Stimulated activated CD8-positive, alpha-beta memory T cell treated with anti-CD3 and anti-CD28 coated beads, Interleukin-15, amount 100 ng/mL, for 1 hour (primary cell): ENCODE measurements around the gene MAPKAP1.

Experiments
- DNase-seq: peaks from one replicate; pipeline ENCODE4 v3.0.0-alpha.2; 2020; ENCODE audit warnings: low read depth

The MAPKAP1 gene

GRCh38 chr9:125457357-125457756 is 249.7 kb downstream of the MAPKAP1 start:
- DNase-seq: no peak

DNA sequence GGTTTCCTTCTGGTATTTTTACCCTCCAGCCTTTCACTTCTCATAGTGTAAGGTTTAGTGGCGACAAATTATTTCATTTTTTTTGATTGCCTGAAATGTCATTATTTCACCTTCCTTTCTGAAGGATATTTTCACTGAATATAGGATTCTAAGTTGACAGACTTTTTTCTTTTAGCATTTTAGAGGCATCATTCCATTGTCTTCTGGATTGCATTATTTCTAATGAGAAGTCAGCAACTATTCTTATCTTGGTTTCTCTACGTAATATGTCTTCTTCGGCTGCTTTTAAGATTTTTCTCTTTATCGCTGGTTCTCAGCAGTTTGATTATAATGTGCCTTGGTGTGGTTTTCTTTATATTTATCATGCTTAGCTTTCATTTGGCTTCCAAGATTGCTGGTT is 251.1 kb downstream of the MAPKAP1 start:
- no peak for DNase-seq

DNA sequence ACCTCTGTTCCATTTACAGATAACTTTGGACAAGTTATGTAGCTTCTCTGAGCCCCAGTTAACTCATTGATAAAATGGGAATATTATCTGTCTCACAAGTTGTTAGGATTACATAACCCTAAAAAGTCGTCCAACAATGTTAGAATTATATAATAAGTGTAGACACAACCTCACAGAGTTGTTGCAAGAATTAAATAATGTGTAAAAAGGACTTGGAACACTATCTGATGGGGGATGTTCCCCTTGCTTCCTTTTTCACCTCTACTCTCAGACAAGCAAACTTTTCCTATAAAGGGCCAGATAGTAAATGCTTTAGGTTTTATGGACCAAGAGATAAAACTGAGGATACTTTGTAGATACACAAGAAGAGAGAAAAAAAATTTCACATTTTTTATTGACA is 251.9 kb downstream of the MAPKAP1 start:
- no peak for DNase-seq

- no peak for DNase-seq
Measured at GRCh38 chr9:125447202-125447802, 259.7 kb downstream of the MAPKAP1 start.

GRCh38 chr9:125446561-125447094 is 260.4 kb downstream of the MAPKAP1 start:
- DNase-seq: no peak

- no peak for DNase-seq
Measured at GRCh38 chr9:125444956-125445506, 262.0 kb downstream of the MAPKAP1 start.

DNA sequence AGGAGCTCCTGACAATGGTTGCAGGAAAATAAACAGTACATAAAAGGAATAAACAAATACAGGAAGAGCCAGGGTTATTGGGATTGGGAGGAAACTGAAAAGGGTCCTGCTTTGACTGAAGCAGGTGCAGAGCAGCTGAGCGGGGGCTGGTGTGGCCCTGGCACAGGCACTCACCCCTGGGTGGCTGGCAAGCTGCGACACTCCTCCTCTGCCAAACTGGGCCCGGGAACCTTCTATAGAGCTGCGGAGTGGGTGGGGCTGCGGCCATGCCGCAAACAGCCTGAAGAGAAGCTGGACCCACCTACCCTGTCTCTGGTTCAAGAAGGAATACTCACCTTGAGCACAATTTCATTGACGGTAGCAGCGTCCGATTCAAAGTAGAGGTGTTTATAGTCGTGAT is 262.8 kb downstream of the MAPKAP1 start:
- DNase-seq: no peak

GRCh38 chr9:125443367-125443766 is 263.6 kb downstream of the MAPKAP1 start:
- DNase-seq: no peak

- no peak for DNase-seq
Measured at GRCh38 chr9:125442452-125442851, 264.6 kb downstream of the MAPKAP1 start.

GRCh38 chr9:125440411-125440810 is 266.6 kb downstream of the MAPKAP1 start:
- DNase-seq: no peak

DNA sequence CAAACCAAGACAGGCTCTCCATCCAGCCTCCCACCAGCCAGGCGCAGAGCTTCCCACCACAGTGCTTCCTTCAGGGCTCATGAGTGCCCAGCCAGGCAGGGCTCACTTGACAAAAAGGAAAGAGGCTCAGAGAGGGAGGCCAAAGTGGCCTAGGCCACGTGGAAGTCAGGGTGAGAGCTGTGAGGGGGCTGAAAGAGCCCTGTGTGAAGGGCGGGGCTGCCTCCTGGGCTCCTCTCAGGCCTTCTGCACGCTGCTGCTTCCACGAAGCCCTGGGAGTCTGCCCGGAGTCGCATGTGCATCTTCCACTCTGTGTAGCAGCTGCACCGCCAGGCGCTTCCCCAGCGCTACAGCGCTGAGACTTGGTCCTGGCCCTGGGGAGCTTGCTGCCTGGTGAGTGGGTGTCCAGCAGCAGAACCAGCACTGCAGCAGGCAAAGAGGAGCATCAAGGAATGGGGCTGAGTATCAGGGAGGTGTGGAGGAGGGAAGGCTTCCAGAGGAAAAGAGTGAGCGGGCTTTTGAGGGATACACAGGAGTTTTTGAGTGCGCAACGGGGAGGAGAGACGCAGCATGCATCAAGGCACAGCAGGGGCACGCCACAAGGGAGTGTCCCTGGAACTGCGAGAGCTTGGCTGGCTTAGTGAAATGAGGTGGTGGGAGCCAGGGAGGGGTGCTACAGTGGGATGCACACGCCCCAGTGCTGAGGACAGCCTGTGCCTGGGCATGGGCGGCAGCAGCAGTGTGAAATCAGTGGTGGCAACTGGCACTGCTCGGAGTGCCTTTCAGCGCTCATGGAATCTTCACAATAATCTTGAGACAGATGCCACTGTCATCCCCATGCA is 267.4 kb downstream of the MAPKAP1 start:
- no peak for DNase-seq

- DNase-seq: no peak
Measured at GRCh38 chr9:125438506-125439433, 268.2 kb downstream of the MAPKAP1 start.

DNA sequence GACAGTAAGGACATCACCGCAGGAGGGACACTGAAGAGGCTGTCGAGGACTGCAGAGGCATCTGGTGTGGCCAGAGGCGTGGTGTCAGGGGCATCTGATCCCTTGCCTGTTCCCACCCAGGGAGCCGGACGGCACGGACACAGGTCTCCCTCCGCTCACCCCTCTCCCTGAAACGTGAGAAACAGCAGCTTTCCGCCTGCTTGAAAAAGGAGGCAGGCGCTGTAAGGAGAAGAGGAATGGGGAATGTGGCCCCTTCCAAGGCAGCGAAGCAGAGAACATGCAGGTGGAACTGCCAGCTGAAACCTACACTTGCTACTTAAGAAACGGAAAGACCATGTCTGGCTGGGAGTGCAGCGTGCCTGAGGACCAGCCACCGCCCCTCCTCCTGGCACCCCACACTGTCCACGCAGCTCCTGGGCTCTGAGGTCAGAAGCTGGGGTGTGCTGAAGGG is 269.2 kb downstream of the MAPKAP1 start:
- DNase-seq: no peak

- DNase-seq: no peak
Measured at GRCh38 chr9:125436613-125437443, 270.2 kb downstream of the MAPKAP1 start.

DNA sequence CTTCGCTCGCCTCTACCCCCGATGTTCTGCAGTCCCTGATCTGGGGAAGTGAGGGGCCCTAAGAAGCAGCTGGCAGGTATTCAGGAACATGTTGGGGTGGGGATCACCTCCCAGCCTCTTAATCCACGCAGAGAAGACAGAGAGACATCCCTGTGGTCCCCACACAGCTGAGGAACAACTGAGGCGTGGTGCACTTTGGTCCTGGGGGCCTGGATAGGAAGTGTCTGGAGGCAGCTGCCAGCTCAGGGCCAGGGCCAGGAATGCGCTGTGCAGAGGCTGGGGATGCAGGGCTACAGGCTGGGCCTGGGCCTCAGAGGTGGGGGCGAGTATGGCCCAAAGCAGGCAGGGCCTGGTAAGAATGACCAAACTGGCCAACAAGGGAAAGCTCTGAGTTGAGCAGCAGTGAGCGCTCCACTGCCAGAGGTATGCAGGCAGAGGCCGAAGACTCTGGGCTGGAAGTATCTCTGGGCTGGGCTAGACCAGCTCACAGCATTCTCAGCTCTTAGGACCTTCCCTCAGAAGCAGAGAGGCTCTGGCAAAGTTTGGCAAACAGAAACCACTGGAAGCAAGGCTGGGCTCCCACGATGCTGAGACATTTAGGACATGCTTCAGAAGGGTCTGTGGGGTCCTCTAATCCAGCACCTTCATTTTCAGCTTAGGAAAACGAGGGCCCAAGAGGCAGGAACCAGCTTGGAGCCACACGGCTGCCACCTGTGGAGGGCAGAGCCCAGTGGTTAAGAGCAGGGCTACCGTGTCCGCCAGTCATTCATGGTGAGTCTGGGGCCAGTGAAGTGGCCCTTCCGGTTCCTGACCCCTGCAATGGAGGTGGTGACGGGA is 271.0 kb downstream of the MAPKAP1 start:
- no peak for DNase-seq

- no peak for DNase-seq
Measured at GRCh38 chr9:125434986-125435775, 271.8 kb downstream of the MAPKAP1 start.

GRCh38 chr9:125433461-125434011 is 273.5 kb downstream of the MAPKAP1 start:
- no peak for DNase-seq

DNA sequence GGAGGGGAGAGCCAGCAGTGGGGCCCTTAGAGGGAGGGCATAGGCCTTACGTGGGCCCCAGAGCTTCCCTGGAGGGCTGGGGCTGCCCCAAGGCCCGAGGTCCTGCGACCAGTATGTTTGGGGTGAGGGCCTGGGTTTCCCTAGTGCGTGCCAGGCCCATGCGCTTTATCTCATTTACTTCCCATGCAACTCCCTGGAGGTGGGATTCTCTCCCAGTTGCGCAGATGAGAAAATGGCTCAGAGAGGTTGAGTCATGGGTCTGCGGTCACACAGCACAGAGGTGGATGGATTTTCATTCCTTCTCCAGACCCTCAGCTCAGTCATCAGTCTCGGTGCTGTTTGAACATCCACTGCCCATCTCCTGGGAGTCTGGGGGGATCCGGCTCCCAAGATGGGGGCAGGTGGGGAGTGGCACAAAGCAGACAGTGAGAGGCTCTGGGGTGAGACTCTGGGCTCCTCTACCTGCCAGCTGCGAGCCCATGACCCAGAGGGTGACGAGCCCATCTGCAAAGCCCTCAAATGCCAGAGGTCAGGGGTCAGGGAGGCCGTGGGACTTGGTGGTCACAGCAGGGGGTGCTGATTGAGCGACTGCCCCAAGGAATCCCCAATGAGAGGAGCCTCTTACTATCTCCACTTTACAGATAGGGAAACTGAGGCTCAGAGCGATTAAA is 274.2 kb downstream of the MAPKAP1 start:
- no peak for DNase-seq
